Fibroblast of skin of left quadriceps (primary cell): ENCODE results near the gene ACTR1A.
"Not testable (repeated sequence)": the region's sequence is repeated elsewhere in the genome, so short reads cannot be mapped to it uniquely, and the experiment has no call there.

Source experiments
- DNase-seq, 2 experiments: peaks; one replicate each; pipeline ENCODE4 v3.0.0-alpha.2; 2013; ENCODE audit warnings: low read depth in 2 of 2

ACTR1A gene

GRCh38 chr10:102502337-102503151 lies at the start of gene ACTR1A:
ACTR1A (minus strand) TSS chr10:102502712; CDS start chr10:102502647, 65 bp downstream.
- DNase-seq: peak; percentile 100

GRCh38 chr10:102550636-102551210 lies 48.2 kb upstream of the ACTR1A start:
- DNase-seq: no peak

DNA sequence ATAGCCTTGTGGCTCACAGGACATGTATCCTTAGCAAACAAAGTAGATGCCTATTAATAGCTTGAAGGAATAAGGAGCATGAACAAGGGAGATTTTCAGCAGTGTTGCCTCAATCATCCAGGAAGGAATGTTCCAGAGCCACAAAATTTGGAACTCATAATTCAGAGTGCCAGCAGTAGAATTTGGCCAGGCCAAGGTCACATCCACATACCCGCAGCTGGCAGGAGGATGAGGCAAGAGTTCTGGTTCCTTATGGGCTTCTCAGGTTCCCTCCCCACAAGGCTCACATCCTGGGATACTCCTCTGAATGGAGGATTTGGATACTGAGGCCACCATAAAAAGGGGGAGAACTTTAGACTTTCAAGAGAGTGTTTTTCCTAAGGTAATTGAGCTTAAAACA lies 47.0 kb upstream of the ACTR1A start:
- DNase-seq: no peak

DNA sequence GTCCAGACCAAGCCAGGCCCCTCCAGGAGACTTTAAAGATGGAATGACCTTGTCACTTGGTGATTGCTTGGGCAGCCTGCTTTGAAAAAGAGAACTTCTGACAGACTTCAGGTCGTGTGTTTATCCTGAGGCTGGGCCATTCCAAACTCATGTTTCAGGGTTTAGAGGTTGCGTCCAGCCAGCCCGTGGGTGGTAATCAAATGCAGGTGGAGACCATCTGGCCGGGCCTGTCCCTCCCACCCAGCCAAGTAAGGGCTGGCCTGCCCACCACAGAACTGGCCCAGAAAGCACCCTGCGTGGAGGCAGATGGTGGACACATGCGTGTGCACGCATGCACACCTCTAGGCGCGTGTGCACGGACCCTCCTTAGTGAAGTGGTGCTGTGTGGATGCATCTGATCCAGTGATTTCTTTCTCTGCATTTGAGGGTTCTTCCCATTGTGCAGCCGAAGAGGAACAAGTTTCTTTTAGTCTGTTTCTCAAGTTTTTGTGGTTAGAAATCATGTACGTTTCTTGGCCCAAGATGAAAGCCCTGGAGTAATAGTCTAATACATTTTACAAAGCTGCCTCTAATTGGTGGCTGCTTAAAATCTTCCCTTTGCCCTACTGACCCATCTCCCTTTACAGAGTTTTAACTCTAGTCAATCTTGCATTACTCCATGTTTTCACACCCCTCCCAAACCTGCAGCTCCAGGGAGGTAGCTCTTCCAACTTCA lies 44.3 kb upstream of the ACTR1A start:
- DNase-seq: peak; percentile 35 to 39

DNA sequence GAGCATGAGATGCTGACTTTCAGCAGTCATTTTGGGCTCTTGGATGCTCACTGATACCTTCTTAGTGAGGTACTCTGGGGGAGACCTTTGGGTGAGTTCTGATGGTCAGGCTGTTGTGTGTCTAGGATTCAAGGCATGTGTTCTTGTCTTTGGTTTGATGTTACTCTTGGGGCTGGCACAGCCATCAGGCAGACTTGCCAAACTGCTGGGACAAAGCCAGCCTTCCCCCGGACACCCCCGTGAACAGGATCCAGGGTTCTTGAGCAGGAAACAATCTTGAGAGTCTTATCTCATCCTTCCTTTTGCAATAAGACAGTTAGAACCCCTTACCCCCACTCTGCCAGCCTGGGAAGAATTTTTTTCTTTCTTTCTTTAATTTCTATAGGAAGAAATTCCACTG lies 43.5 kb upstream of the ACTR1A start:
- DNase-seq: no peak

- DNase-seq: no peak
Measured at GRCh38 chr10:102545265-102545871, 42.9 kb upstream of the ACTR1A start.

DNA sequence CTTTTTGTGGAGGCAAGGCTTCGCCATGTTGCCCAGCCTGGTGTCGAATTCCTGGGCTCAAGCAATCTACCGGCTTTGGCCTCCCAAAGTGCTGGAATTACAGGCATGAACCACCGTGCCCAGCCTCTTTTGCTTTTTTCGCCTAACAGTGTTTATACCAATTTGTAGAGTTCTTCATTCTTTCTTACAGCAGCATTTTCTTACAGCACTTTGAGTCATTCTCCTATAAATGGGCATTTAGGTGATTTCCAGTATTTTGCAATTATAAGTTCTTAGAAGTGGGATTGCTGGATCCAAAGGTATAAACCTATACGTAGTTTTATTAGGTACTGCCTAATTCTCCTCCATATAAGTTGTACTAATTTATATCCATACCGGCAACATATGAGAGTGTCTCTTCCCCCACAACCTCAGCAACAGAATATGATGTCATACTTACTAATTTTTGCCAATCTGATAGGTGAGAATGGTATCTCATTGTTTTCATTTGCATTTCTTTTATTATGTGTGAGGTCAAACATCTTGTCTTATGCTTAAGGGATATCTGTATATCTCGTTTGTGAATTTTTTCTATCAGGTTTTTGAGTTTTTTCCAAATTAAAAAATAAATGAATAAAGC lies 40.4 kb upstream of the ACTR1A start:
- DNase-seq: no peak

DNA sequence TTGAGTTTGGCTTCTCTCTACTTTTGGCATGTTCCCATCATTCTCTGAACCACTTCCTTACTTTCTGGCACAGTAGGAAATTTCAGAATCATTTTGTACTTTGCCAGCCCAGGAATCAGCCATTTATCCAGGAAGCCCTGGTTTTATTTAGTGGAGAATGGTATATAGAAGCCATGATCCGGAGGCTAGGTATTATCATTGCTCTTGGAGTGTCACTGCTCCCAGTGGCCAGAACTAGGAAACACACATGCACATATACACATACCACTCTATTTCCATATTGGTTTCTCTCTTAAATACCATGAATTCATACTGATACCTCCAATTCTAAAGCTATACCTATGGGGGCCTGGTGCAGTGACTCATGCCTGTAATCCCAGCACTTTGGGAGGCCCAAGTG lies 37.5 kb upstream of the ACTR1A start:
- DNase-seq: no peak

DNA sequence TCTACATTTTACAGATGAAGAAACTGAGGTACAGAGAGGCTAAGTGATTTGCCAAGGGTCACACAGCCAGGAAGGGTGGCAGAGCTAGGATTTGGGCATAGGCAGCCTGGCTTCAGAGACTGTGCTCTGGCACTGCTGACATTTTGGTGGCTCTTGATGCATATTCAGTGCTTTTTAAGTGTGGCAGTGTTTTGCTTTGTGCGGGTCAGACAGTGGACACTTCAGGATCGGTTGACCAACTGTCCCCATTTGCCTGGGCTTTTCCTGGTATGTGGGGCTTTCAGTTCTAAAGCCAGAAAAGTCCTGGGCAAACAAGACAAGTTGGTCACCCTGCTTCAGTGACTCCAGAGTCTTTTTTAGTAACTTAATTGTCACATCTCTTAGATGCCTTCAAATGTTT lies 36.3 kb upstream of the ACTR1A start:
- no peak for DNase-seq

DNA sequence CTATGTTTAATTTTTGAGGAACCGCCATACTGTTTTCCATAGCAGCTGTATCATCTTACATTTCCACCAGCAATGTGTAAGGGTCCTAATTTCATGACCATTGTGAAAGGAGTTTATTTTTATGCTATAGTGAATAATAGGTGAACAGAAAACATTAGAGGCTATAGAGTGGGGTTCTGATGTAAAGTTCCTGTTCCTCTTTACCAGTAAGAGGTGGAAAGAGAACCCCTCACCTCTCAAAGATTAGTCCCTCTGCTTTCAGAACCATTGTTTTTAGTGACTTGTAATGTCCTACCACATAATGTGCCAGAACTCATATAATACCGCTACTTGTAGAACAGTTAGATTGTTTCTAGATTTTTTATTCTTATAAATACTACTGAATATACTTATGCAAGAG lies 35.4 kb upstream of the ACTR1A start:
- DNase-seq: no peak

GRCh38 chr10:102537367-102537766 lies 34.9 kb upstream of the ACTR1A start:
- no peak for DNase-seq

DNA sequence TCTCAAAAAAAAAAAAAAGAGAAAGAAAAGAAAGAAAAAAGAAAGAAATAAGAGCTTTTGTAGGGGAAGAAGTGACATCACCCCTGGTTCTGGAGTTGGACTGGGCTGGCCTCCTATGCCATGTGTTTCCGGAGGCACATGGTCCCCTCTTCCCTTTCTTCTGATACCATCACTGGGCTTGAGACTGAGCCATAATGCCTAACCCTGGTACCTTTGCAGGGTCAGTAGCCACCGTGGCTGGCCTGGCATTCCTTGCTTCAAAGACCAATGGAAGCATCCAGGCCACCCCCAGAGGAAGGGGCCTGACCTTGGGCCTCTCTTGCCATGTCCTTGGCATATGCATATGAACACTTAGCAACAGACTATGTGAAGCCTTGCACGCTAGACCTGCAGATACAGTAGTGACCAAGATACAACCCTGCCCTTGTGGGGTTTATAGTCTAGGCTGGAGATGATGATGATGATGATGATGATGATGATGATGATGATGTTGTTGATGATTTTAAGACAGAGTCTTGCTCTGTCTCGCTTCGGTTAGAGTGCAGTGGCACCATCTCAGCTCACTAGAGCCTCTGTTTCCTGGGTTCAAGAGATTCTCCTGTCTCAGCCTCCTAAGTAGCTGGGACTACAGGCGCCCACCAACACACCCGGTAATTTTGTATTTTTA lies 33.1 kb upstream of the ACTR1A start:
- no peak for DNase-seq

GRCh38 chr10:102534966-102535365 lies 32.5 kb upstream of the ACTR1A start:
- not testable (repeated sequence) for DNase-seq

DNA sequence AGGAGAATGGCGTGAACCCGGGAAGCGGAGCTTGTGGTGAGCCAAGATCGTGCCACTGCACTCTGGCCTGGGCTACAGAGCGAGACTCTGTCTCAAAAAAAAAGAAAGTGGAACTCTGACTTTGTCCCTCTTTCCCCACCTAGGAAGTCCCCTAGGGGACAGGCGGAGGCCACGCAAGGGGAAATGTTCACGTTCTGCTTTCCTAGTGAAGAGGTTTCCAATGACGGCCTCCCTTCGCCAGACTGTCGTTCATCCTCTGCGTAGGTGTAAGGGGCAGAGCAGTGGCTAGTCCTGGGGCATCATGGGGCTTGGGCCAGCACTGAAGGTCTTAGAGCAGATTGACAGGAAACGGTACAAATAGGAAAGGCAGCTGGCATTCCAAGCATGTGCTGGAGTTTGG lies 31.8 kb upstream of the ACTR1A start:
- DNase-seq: no peak

DNA sequence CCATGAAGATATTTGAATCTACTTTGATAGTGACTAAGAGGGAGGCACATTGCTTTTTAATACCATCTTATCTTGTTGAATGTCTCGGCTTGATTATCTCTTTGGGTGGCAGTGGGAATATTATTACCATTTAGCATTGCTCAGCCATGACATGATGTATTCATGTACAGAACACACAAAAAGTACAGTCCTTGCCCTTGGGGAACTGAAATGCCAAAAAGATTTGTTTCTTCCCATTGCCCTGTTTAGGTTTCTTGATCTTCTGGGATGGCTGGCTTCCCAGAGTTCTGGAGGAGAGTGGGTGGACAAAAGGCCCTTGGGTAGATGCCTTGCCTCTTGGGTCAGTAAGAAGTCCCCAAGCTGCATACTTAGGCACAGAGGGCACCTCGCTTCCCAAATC lies 25.0 kb upstream of the ACTR1A start:
- no peak for DNase-seq

DNA sequence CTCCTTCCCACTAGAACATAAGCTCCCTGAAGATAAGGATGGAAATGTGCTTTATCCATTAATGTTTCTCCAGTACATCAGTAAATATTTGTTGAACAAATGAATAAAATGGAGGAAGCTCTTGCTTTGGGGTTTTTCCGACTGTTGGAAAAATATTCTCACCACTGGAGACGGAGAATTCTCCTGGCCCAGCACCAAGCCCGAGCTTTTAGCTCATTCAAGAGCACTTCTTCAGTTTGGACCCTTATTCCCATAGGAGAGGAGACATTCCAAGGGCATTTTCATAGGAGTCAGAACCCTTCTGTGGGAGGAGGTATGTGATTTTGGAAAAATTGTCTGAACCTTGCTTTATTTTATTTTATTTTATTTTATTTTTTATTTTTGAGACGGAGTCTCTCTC lies 22.2 kb upstream of the ACTR1A start:
- DNase-seq: no peak

DNA sequence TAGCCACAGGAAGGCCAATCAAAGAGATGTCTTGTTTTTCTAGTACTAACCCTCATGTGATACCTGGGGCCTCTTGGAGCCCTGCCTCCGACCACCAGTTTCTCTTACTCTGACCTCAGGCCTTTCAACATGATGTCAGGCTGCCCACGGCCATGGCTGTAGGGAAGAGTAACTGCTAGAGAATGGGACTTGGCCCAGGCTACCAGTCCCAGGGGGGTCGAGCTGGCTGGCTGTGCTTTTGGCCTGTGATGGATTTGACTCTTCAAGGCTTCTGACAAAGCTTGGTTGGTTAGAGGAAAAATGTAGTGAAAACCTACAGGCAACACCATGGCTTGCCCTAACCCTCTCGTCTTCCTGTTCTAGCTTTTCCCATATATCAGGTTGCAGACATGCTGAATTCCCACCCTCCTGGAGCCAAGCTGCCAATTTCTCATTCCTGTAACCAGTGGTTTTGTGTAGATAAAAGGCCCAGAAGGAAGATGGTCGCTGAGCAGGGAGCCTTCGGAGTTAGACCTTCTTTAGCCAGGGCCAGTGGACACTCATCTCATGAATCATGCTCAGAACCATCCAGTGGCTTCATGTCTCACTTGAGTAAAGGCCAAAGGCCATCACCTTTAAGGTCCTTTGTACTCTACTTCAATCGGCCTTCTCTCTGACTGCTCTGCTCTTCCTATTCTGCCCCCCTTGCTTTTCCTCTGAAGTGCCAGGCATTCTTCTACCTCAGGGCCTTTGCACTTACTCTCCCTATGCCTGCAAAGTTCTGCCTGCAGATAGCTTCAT lies 20.9 kb upstream of the ACTR1A start:
- DNase-seq: peak; percentile 29 to 36

DNA sequence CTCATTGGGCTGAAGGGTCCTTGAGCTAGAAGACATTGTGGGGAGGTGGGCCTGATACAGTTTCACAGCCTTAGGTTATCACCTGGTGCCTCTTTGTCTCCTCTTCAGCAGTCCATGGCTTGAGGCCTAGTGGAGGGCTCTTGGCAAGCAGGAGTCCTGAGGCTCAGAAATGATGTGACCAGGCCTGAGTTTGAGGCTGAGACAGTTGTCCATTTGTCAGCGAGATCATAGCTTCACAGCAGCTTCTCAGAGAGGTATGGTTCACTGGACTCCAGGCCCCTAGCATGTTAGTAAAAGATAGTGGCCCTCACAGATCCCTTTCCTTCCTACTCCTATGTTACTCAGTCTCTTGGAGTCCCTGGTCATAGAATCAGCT lies 20.4 kb upstream of the ACTR1A start:
- no peak for DNase-seq

DNA sequence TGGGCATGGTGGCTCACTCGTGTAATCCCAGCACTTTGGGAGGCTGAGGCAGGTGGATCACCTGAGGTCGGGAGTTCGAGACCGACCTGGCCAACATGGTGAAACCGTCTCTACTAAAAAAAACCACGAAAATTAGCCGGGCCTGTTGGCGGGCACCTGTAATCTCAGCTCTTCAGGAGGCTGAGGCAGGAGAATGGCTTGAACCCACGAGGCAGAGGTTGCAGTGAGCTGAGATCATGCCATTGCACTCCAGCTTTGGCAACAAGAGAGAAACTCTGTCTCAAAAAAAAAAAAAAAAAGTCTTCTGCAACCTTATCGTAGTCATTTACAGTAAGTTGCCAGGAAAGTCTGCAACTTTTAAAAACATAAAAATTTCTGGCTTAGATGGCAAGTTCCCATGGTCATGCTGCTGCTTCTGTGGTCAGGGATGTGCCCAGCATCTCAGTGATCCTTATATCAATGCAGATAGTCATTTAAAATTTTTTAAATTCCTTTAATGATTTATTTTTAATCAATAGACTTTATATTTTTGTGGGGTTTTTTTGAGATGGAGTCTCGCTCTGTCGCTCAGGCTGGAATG lies 16.8 kb upstream of the ACTR1A start:
- DNase-seq: no peak

DNA sequence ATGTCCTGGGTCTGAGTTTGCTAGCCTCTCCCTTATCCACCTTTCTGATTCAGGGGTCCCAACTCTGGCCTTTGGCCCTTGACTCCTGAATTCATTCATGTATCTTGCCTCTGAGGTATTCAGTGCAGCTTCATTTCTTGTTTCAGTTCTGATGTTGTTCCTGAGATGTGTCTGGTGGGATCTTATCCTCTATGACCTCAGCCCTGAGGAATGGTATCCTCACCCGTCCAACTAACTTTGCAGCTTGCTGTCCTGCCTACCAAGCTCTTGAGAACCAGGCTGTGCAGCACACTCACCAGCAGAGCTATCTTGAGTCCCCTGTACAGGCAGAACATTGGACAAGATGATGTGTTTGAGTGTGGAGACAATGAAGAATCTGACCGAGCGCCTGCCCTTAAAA lies 15.0 kb upstream of the ACTR1A start:
- peak in 1 of 2 experiments; percentile 17 for DNase-seq
